COR-L47 (cell line): Measurements from ENCODE around the gene OTUD7B.
"Not testable (repeated sequence)": the region's sequence is repeated elsewhere in the genome, so short reads cannot be mapped to it uniquely, and the experiment has no call there.

Source experiments
- DNase-seq: peaks from one replicate; lab custom pipeline; 2025; lab: John Stamatoyannopoulos, UW

The OTUD7B gene

DNA sequence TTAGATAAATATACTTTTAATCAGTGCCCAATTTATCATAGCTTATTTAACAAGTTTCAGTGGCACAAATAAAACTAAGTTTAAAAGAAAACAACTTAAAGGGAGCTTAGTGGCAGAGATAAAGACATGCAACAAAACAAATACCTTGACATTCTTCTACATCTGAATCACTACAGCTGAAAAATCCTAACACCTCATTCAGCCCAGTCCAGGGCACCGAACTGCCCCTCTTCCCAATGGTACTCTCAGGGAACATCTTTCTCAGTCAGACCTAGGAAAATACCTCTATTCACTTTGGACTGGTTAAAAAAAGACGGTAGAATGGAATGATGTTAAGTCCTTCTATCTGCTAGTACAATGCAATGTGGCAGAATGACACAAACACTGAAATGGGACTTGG, 8.3 kb downstream of the OTUD7B start:
- no peak for DNase-seq

- DNase-seq: no peak
Observed at GRCh38 chr1:150001415-150001814, 9.1 kb downstream of the OTUD7B start.

- DNase-seq: no peak
Observed at GRCh38 chr1:149997585-149998262, 12.8 kb downstream of the OTUD7B start.

DNA sequence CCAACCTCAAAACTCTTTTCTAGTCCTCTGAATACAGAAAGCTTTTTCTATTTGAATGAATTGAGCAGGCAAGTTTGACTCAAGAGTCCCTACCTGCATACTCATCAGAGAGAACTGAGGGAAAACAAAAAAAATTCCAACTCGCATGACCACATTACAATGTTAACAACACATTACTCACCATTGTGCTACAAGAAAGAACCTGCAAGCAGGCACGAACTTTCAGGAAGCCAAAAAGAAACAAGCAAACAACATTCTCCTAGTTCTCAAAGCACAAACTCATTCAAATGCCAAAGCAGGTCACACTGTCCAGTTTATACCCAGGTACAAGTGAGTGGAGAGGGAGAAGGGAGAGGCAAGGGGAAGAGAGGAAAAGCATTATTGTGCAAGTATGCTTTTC, 14.6 kb downstream of the OTUD7B start:
- no peak for DNase-seq

DNA sequence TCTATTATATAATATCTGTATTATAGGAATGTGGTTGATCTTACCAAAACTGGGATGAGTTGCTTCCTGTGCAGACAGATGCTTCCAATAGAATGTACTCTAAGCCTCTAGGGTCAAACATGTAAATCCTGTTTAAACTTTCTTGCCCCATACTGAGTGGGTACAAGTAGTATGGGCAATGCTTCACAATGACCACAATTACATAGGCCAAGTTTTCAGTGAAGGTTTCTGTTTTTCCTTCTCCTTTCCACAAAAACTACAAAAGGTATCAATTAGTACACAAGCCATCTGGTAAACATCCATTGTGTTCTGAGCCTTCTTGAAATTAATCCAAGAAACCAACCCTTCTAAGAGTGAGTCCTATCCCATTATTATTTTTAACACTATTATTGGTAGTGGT, 16.8 kb downstream of the OTUD7B start:
- DNase-seq: no peak

GRCh38 chr1:149993181-149993580, 17.3 kb downstream of the OTUD7B start:
- DNase-seq: no peak

GRCh38 chr1:149987297-149987595, 23.3 kb downstream of the OTUD7B start:
- no peak for DNase-seq

- no peak for DNase-seq
Observed at GRCh38 chr1:149986486-149987296, 23.8 kb downstream of the OTUD7B start.

GRCh38 chr1:149979972-149980540, 30.5 kb downstream of the OTUD7B start:
- no peak for DNase-seq

DNA sequence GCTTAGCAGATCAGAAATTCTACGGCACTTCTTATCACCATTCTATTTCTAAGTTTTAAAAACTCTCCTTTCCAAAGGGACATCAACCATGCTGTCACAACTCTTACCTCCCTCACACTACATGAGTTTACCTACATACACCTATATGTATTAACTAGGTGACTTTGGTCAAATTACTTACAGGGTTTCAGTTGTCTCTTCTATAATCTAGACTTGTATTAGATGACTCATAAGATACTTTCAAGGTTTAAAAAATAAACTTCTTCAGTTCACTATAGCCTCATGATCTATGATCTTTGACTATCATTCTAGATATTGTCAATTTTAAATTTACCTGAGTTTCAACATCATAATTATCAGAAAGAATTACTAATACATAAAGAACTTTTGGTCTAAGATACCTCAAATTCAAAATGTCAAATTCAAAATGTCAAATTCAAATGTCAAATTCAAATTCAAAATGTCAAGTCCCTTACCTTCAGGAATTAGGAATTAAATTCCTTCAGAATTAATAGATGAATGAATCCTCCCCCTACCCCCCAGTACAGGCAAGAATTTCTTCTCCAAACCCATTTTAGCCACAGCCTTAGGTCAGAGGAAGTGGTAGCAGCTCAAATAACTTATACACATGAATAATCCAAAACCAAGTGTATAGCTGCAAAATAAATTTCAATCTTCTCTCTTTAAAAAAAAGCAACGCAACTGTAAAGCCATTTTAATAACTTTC, 31.1 kb downstream of the OTUD7B start:
- no peak for DNase-seq

GRCh38 chr1:149978547-149979023, 31.9 kb downstream of the OTUD7B start:
- no peak for DNase-seq

- no peak for DNase-seq
Observed at GRCh38 chr1:149977345-149977744, 33.2 kb downstream of the OTUD7B start.

DNA sequence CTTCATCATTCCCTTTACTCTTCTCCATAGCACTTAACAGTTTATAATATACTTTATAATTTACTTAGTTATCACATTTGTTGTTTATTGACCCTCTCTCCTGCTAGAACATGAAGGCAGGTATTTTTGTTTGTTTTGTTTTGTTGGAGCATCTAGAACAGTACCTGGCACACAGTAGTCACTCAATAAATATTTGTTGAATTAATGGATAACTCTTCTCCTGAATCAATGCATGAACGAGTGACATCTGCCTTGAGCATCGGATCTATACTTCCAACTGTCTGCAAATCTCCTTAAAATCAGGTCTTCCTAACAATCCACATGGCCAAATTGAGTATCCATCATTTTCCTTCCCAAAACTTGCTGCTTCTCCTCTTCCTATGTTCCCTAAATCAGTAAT, 38.0 kb downstream of the OTUD7B start:
- DNase-seq: no peak

DNA sequence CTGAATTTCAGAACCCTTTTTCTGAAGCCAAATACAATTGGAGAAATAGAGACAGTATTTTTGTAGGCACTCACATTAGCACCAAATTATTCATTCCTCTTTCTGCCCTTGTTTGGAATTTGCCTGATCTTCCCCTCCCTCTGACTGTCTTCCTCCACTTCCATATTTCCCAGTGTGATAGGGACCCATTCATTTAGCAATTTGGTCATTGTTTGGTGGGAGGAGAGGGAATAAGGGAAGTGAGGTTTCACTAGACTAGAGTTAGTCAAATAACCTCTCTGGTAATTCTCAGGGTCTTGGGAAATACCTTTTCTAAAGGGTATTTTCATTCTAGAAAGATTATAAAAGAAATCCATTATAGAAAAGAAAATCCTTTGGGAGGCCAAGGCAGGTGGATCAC, 42.9 kb downstream of the OTUD7B start:
- DNase-seq: no peak

- DNase-seq: no peak
Observed at GRCh38 chr1:149967041-149967440, 43.5 kb downstream of the OTUD7B start.

- no peak for DNase-seq
Observed at GRCh38 chr1:149966405-149966804, 44.1 kb downstream of the OTUD7B start.

DNA sequence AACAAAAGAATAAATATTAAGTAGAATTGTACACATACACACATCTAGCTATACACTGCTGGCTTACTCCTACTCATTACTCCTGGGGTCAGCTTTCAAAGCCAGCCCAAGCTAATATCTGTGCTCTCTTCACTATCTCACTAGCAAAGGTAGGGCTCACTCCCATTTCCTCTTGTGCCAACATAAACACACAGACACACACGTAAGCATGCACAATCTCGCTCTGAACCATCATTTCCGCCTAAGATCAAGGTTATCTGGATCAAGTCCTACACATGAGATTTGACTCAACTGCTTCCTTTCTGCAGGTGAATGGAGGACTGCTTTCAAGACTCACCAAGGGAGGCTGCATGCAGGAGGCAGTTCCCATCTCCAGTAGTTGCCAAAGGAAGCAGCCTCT, 45.1 kb downstream of the OTUD7B start:
- no peak for DNase-seq

GRCh38 chr1:149963358-149963757, 47.2 kb downstream of the OTUD7B start:
- no peak for DNase-seq

- DNase-seq: no peak
Observed at GRCh38 chr1:149962736-149963135, 47.8 kb downstream of the OTUD7B start.

DNA sequence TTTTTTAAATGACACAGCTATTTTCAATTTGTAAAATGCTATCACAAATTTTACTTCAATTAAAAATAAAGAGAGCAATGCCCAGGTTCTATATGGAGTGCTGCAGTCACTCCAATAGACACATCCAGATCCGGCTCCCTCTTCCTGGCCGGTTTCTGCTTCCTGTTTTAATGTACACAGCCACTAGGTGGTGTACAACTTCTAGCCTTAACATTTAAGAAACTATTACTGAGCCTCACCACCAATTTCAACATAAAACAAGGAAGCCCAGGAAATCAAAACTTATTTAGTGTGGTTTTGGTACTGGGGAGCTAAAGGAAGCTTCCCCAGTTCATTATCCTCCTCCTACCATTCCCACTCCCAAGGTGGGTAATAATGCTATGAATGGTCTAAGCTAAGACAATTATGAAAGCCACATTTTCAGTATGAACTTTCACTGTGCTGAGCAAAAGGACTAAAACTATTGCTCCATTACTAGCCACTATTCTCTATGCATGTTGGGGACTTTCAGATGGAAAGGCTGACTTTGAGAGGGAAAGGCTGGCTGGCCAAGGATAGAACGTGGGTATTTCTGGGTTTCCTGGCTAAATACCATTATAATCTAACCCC, 48.4 kb downstream of the OTUD7B start:
- peak; percentile 47 for DNase-seq

DNA sequence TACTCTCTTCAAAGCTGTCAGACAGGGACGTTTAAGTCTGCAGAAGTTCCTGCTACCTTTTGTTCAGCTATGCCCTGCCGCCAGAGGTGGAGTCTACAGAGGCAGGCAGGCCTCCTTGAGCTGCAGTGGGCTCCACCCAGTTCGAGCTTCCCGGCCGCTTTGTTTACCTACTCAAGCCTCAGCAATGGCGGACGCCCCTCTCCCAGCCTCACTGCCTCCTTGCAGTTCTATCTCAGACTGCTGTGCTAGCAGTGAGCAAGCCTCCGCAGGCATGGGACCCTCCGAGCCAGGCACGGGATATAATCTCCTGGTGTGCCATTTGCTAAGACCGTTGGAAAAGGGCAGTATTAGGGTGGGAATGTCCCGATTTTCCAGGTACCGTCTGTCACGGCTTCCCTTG, 53.0 kb downstream of the OTUD7B start:
- DNase-seq: not testable (repeated sequence)

GRCh38 chr1:149949911-149950310, 60.6 kb downstream of the OTUD7B start:
- no peak for DNase-seq
